Esophagus squamous epithelium (tissue), 5 donors: Measurements from ENCODE around the gene SF3B2. TPM values are rescaled to one million over a fixed set of nuclear protein-coding genes. Genes with fewer than 3 reads are reported as not detected.
"Not testable (repeated sequence)": the region's sequence is repeated elsewhere in the genome, so short reads cannot be mapped to it uniquely, and the experiment has no call there.

ENCODE experiments used
- DNase-seq: peaks from one replicate; lab custom pipeline; 2025; lab: John Stamatoyannopoulos, UW
- H3K27ac ChIP-seq, 4 donors: fragments of 200-600 bp; sonication (generic); one replicate each; pipeline ENCODE4 v1.5.1; 2016 to 2019; ENCODE audit warnings: mild to moderate bottlenecking in 1 of 4
- H3K27me3 ChIP-seq, 4 donors: fragments of 200-600 bp; sonication (generic); 1 replicate in 3 of 4; 2 replicates in 1 of 4; pipeline versions ENCODE4 v1.5.1 to v1.6.0; 2017 to 2021; ENCODE audit warnings: antibody characterized with exemption in 1 of 4
- H3K36me3 ChIP-seq, 3 donors: fragments of 200-600 bp; sonication (generic); one replicate each; pipeline ENCODE4 v1.5.1; 2016 to 2019
- H3K4me1 ChIP-seq, 3 donors: fragments of 200-600 bp; sonication (generic); one replicate each; pipeline ENCODE4 v1.5.1; 2017 to 2019
- H3K4me3 ChIP-seq, 4 donors: fragments of 200-600 bp; sonication (generic); 1 replicate in 3 of 4; 2 replicates in 1 of 4; pipeline ENCODE4 v1.5.1; 2016 to 2019; ENCODE audit warnings: mild to moderate bottlenecking in 2 of 4, moderate library complexity in 1 of 4
- H3K9me3 ChIP-seq, 3 donors: fragments of 200-600 bp; sonication (generic); one replicate each; pipeline ENCODE4 v1.5.1; 2016 to 2019
- CTCF ChIP-seq, 6 experiments: fragments of 450-650 bp in 4 of 6; fragments of 200-600 bp in 2 of 6; sonication (generic) in 2 of 6; IDR thresholded peaks; one replicate each; pipeline ENCODE4 v1.5.1; 2016 to 2019; ENCODE audit warnings: antibody characterized with exemption in 6 of 6, mild to moderate bottlenecking in 4 of 6, moderate library complexity in 4 of 6
- POLR2A ChIP-seq, 4 donors: fragments of 450-650 bp; IDR thresholded peaks; one replicate each; pipeline ENCODE4 v1.6.1; 2017; ENCODE audit warnings: antibody characterized with exemption in 4 of 4, mild to moderate bottlenecking in 4 of 4, moderate library complexity in 3 of 4
- WGBS, 2 donors: methylation state at CpG; one replicate each; pipeline ENCODE4 v1.1.5; 2018; 5-methylcytosine and 5-hydroxymethylcytosine counted together
- intact Hi-C: fragments of 100-400 bp; cut with DNase I; formaldehyde crosslinking; loops from one replicate; pipeline ENCODE4 v1.15.0; 2022
- total RNA-seq, 4 donors: library from RNA; depleted of rRNA; stranded (reverse); fragments of >200 nt; gene quantifications; one replicate each; pipeline ENCODE4 v1.1.0, GENCODE V29; 2016
- donor health status: DM: yes; HTN: yes; CAD: no.

The SF3B2 gene
- total RNA-seq, 4 donors from 2014 or later, result 87.8 to 112 (median 93.5) TPM

DNA sequence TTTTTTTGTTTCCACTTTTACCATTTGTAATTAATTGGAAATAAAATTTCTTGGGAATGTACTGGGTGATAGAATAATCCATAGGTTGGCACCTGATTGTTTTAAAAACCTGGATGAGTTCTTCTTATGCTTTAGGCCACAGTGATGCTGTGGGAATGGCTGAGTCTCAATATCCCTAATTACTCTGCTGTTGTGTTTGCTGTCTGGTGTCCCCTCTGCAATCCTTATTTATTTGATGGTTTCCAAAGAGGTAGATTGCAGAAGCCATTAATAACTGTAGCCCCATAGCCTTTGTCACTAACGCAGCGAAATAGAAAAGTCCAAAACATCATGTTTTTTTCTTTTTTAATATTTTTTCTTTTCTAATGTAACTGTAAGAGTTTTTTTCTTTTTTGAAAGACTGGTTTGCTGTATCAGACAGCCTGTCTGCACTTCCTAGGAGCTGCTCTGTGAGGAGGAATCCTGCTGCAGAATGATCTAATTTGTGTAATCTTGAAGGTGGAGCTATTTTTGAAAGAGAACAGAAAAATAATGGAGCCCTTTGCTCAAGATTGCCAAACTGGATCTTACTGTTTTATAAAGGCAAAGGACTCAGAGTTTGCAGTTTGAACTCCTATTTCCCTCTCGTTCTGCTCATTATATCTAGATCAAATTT lies 32.8 kb downstream of the SF3B2 start:
- no peak overlapping the region for H3K4me3 ChIP-seq
- intact Hi-C loops, result no loop called here
- no peak overlapping the region for H3K27ac ChIP-seq
- H3K36me3 ChIP-seq, result no peaks in the 10 kb centered on the region
- TF ChIP-seq POLR2A (IDR thresholded peaks at IDR 0.05) (no peak), CTCF (IDR thresholded peaks at IDR 0.05) (no peak)
- no peaks in the 10 kb centered on the region for H3K27me3 ChIP-seq
- WGBS, 2 donors, result 87 to 94% methylated on average over 3 of the region's 3 CpGs
- H3K4me1 ChIP-seq, result peaks cover 31 to 59% (median 42%) of the 10 kb centered on the region in 3 donors
- no peak for DNase-seq
- no peaks in the 10 kb centered on the region for H3K9me3 ChIP-seq

- WGBS, 2 donors, result 90 to 93% methylated on average over 7 to 9 of the region's 9 CpGs
- TF ChIP-seq POLR2A (IDR thresholded peaks at IDR 0.05) (no peak), CTCF (IDR thresholded peaks at IDR 0.05) (no peak)
- Histone ChIP-seq H3K9me3 (no peaks in the 10 kb centered on the region), H3K27me3 (no peaks in the 10 kb centered on the region), H3K4me3 (no peak overlapping the region), H3K4me1 (peaks cover 13 to 35% (median 18%) of the 10 kb centered on the region in 3 donors), H3K27ac (no peak overlapping the region), H3K36me3 (no peaks in the 10 kb centered on the region)
- intact Hi-C loops, result no loop called here
- no peak for DNase-seq
Observed at GRCh38 chr11:66087148-66087908, 35.2 kb downstream of the SF3B2 start.

DNA sequence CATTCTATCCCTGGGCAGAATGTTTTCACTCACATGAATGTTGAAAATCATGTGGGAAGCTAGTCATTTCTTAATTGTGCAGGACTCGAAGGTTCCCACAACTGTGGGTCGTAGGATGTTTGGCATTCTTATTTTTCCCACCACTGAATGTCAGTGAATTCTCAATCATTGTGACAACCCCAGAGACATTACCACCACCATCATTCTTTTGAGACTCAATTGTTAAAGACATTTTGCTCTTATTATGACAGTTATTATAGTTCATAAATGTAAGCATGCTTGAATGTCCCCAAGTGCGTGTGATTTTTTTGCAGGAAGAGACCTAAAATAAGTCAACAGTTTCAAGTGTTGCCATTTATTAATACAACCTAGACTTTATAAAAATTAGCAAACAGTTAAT lies 36.9 kb downstream of the SF3B2 start:
- intact Hi-C loops, result no loop called here
- H3K27ac ChIP-seq, result no peak overlapping the region
- H3K4me1 ChIP-seq, result peaks cover 0 to 18% (median under 1%) of the 10 kb centered on the region in 3 donors
- H3K4me3 ChIP-seq, result no peak overlapping the region
- 85 to 89% methylated on average over 3 of the region's 3 CpGs for WGBS, 2 donors
- H3K9me3 ChIP-seq, result no peaks in the 10 kb centered on the region
- no peaks in the 10 kb centered on the region for H3K36me3 ChIP-seq
- no peak for DNase-seq
- TF ChIP-seq POLR2A (IDR thresholded peaks at IDR 0.05) (no peak), CTCF (IDR thresholded peaks at IDR 0.05) (no peak)
- H3K27me3 ChIP-seq, result no peaks in the 10 kb centered on the region

- no peaks in the 10 kb centered on the region for H3K27me3 ChIP-seq
- WGBS, 2 donors, result 88 to 97% methylated on average over 4 of the region's 4 CpGs
- peaks cover 0 to 6% (median 0%) of the 10 kb centered on the region in 3 donors for H3K4me1 ChIP-seq
- H3K9me3 ChIP-seq, result no peaks in the 10 kb centered on the region
- H3K36me3 ChIP-seq, result no peaks in the 10 kb centered on the region
- no peak overlapping the region for H3K27ac ChIP-seq
- H3K4me3 ChIP-seq, result no peak overlapping the region
- intact Hi-C loops, result no loop called here
- no peak for TF ChIP-seq POLR2A (IDR thresholded peaks at IDR 0.05)
- TF ChIP-seq CTCF (IDR thresholded peaks at IDR 0.05), result no peak
- no peak for DNase-seq
Observed at GRCh38 chr11:66090288-66090687, 38.1 kb downstream of the SF3B2 start.

DNA sequence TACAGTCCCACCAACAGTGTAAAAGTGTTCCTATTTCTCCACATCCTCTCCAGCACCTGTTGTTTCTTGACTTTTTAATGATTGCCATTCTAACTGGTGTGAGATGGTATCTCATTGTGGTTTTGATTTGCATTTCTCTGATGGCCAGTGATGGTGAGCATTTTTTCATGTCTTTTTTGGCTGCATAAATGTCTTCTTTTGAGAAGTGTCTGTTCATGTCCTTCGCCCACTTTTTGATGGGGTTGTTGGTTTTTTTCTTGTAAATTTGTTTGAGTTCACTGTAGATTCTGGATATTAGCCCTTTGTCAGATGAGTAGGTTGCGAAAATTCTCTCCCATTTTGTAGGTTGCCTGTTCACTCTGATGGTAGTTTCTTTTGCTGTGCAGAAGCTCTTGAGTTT lies 40.0 kb downstream of the SF3B2 start:
- H3K9me3 ChIP-seq, H3K4me1 ChIP-seq, H3K4me3 ChIP-seq, intact Hi-C loops, H3K36me3 ChIP-seq, H3K27ac ChIP-seq, H3K27me3 ChIP-seq, DNase-seq: not testable (repeated sequence)
- WGBS, 2 donors, result 95 to 100% methylated on average over 2 of the region's 2 CpGs

DNA sequence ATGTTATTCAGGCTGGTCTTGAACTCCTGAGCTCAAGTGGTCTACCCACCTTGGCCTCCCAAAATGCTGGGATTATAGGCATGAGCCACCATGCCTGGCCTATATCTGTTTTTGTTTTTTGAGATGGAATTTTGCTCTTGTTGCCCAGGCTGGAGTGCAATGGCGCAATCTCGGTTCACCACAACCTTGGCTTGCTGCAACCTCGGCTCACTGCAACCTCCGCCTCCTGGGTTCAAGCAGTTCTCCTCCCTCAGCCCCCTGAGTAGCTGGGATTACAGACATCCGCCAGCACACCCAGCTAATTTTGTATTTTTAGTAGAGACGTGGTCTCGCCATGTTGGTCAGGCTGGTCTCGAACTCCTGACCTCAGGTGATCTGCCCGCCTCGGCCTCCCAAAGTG lies 47.6 kb downstream of the SF3B2 start:
- 84 to 86% methylated on average over 10 of the region's 10 CpGs for WGBS, 2 donors

More for the DNA sequence above, 47.6 kb downstream of the SF3B2 start:
- H3K4me1 ChIP-seq, result peaks cover 0 to 20% (median 15%) of the 10 kb centered on the region in 3 donors
- H3K4me3 ChIP-seq, H3K27ac ChIP-seq, H3K36me3 ChIP-seq, intact Hi-C loops, DNase-seq, H3K27me3 ChIP-seq, H3K9me3 ChIP-seq: not testable (repeated sequence)
